Calu3 (cell line): ENCODE data around the gene CTDSP1. TPM values are rescaled to one million over a fixed set of nuclear protein-coding genes. Genes with fewer than 3 reads are reported as not detected.

ENCODE experiments used
- BruUV-seq: library from RNA; stranded (reverse); fragments of 400-500 nt; replicated peaks from 2 replicates; lab custom pipeline; 2021; lab: Mats Ljungman, UMichigan
- CTCF ChIA-PET: fragments of 300-600 bp; sonication (Branson Sonifier 250); formaldehyde crosslinking; loops from one replicate; lab custom pipeline; 2022; ENCODE audit warnings: antibody characterized with exemption; lab: Charles Lee
- DNase-seq: peaks from one replicate; pipeline ENCODE4 v3.0.0; 2022
- H3K27ac Mint-ChIP-seq: one replicate; pipeline ENCODE4 v1.8.0; 2022; ENCODE audit warnings: mixed read lengths; ENCODE audit not compliant: unreplicated experiment
- H3K27me3 Mint-ChIP-seq: one replicate; pipeline ENCODE4 v1.8.0; 2022; ENCODE audit warnings: mixed read lengths; ENCODE audit not compliant: unreplicated experiment
- H3K36me3 Mint-ChIP-seq: one replicate; pipeline ENCODE4 v1.8.0; 2022; ENCODE audit warnings: mild to moderate bottlenecking, moderate library complexity, mixed read lengths; ENCODE audit not compliant: insufficient read depth, unreplicated experiment
- H3K4me1 Mint-ChIP-seq: one replicate; pipeline ENCODE4 v1.8.0; 2022; ENCODE audit warnings: mild to moderate bottlenecking, low read depth, mixed read lengths; ENCODE audit not compliant: unreplicated experiment
- H3K4me3 Mint-ChIP-seq: one replicate; pipeline ENCODE4 v1.8.0; 2022; ENCODE audit warnings: mild to moderate bottlenecking, low read depth, moderate library complexity, mixed read lengths; ENCODE audit not compliant: unreplicated experiment
- H3K9me3 Mint-ChIP-seq: one replicate; pipeline ENCODE4 v1.8.0; 2022; ENCODE audit warnings: low read depth, mixed read lengths; ENCODE audit not compliant: unreplicated experiment
- CTCF ChIP-seq: fragments of 200-600 bp; IDR thresholded peaks from one replicate; pipeline ENCODE4 v1.8.0; 2022; ENCODE audit warnings: antibody characterized with exemption; ENCODE audit not compliant: unreplicated experiment
- intact Hi-C: fragments of 100-400 bp; cut with micrococcal nuclease; formaldehyde crosslinking; loops from one replicate; pipeline ENCODE4 v1.10.0; 2022; ENCODE audit not compliant: unreplicated experiment
- total RNA-seq: library from RNA; stranded (reverse); gene quantifications from 2 replicates; pipeline ENCODE4 v1.2.3, GENCODE V29; 2022

The CTDSP1 gene
- total RNA-seq, 1 experiment from 2014 or later = 58.0 TPM

DNA sequence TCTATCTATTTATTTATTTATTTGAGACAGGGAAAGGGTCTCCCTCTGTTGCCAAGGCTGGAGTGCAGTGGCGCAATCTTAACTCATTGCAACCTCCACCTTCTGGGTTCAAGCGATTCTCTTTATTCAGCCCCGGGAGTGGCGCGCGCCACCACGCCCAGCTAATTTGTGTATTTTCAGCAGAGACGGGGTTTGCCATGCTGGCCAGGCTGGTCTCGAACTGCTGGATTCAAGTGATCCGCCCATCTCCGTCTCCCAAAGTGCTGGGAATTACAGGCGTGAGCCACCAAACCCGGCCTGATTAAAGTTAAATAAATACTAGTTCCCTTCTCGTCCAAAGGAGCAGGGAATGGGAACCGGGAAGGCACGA lies 4.2 kb upstream of the CTDSP1 start:
- CTCF ChIA-PET = interaction anchor here (0.6 to 1.9 kb wide), 5 partner anchors 60 to 1231 kb away, joined by 3 to 12 read pairs (median 4); no protein-coding TSS in a partner anchor
- Mint-ChIP-seq H3K36me3 (peaks cover 54% of the 10 kb centered on the region), H3K27me3 (no peaks in the 10 kb centered on the region), H3K4me1 (peaks cover 26% of the 10 kb centered on the region), H3K9me3 (no peaks in the 10 kb centered on the region), H3K27ac (peak overlapping the region; percentile 78), H3K4me3 (peak overlapping the region; percentile 98)
- no peak for TF ChIP-seq CTCF
- DNase-seq = no peak
- intact Hi-C loops = loop anchor here (5.0 to 10.0 kb wide), 2 partner anchors 123 to 211 kb away; partner anchors contain the start of genes AAMP and PNKD
- no TSS peak for BruUV-seq

- Mint-ChIP-seq H3K4me1 (peaks cover 26% of the 10 kb centered on the region), H3K9me3 (no peaks in the 10 kb centered on the region), H3K4me3 (peak overlapping the region; percentile 98), H3K36me3 (peaks cover 60% of the 10 kb centered on the region), H3K27me3 (no peaks in the 10 kb centered on the region), H3K27ac (peak overlapping the region; percentile 78)
- peak; percentile 96 for DNase-seq
- intact Hi-C loops = loop anchor here (2.0 to 10.0 kb wide), 3 partner anchors 95 to 211 kb away; partner anchors contain the start of genes AAMP and PNKD
- no TSS peak for BruUV-seq
- peak; percentile 97 for TF ChIP-seq CTCF
- CTCF ChIA-PET = interaction anchor here (0.6 to 1.9 kb wide), 13 partner anchors 9 to 126 kb away, joined by 3 to 12 read pairs (median 5); partner anchors contain the start of genes AAMP, CATIP and PNKD
Measured at GRCh38 chr2:218395826-218396687, 3.6 kb upstream of the CTDSP1 start.

GRCh38 chr2:218396688-218397462 lies 2.8 kb upstream of the CTDSP1 start:
- no peak for TF ChIP-seq CTCF

DNA sequence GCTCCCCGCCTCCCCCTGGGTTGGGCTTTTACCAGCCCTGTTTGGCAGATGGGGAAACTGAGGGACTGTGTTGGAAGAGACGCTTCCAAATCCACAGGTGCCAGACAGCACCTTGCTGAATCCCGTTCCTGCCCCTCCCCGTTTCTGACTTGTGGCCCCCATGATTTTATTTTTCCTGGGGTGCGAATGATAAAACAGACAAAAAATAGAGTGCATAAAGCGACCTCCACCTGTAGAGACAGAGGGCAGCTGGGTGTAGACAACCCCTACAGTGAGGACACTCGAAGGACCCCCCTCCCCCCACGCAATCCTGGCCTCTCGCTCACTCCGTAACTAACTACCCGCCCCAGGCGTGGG lies 2.2 kb upstream of the CTDSP1 start:
- H3K27me3 Mint-ChIP-seq = no peaks in the 10 kb centered on the region
- no TSS peak for BruUV-seq
- peak overlapping the region; percentile 98 for H3K4me3 Mint-ChIP-seq
- intact Hi-C loops = loop anchor here (2.0 to 10.0 kb wide), 3 partner anchors 97 to 213 kb away; partner anchors contain the start of genes AAMP and PNKD
- peaks cover 66% of the 10 kb centered on the region for H3K36me3 Mint-ChIP-seq
- CTCF ChIA-PET = interaction anchor here (1.2 kb wide), 1 partner anchor 124 kb away, joined by 3 read pairs; no protein-coding TSS in a partner anchor
- no peak for TF ChIP-seq CTCF
- H3K27ac Mint-ChIP-seq = peak overlapping the region; percentile 78
- no peaks in the 10 kb centered on the region for H3K9me3 Mint-ChIP-seq
- DNase-seq = no peak
- peaks cover 26% of the 10 kb centered on the region for H3K4me1 Mint-ChIP-seq

More at GRCh38 chr2:218396688-218397462, 2.8 kb upstream of the CTDSP1 start:
- peaks cover 62% of the 10 kb centered on the region for H3K36me3 Mint-ChIP-seq
- intact Hi-C loops = loop anchor here (2.0 to 10.0 kb wide), 3 partner anchors 96 to 212 kb away; partner anchors contain the start of genes AAMP and PNKD
- no peaks in the 10 kb centered on the region for H3K27me3 Mint-ChIP-seq
- no TSS peak for BruUV-seq
- DNase-seq = no peak
- H3K4me1 Mint-ChIP-seq = peaks cover 26% of the 10 kb centered on the region
- CTCF ChIA-PET = interaction anchor here (0.6 to 1.9 kb wide), 14 partner anchors 10 to 126 kb away, joined by 3 to 12 read pairs (median 4); partner anchors contain the start of genes AAMP, CATIP and PNKD
- no peaks in the 10 kb centered on the region for H3K9me3 Mint-ChIP-seq
- peak overlapping the region; percentile 78 for H3K27ac Mint-ChIP-seq
- H3K4me3 Mint-ChIP-seq = peak overlapping the region; percentile 98
